NCI-H1930 (cell line): ENCODE measurements around the gene TMEM254.
"Not testable (repeated sequence)": the region's sequence is repeated elsewhere in the genome, so short reads cannot be mapped to it uniquely, and the experiment has no call there.

ENCODE experiments used
- DNase-seq, 2 experiments: peaks; one replicate each; lab custom pipeline; 2025; lab: John Stamatoyannopoulos, UW

Gene TMEM254

GRCh38 chr10:80133206-80133605 lies 54.7 kb downstream of the TMEM254 start:
- no peak for DNase-seq

- not testable (repeated sequence) for DNase-seq
Measured at GRCh38 chr10:80133687-80134086, 55.2 kb downstream of the TMEM254 start.

GRCh38 chr10:80136134-80136571 lies 57.7 kb downstream of the TMEM254 start:
- no peak for DNase-seq

GRCh38 chr10:80137031-80137862 lies 58.8 kb downstream of the TMEM254 start:
- no peak for DNase-seq

GRCh38 chr10:80137920-80138319 lies 59.5 kb downstream of the TMEM254 start:
- no peak for DNase-seq

- no peak for DNase-seq
Measured at GRCh38 chr10:80139265-80139664, 60.8 kb downstream of the TMEM254 start.

GRCh38 chr10:80140251-80140650 lies 61.8 kb downstream of the TMEM254 start:
- no peak for DNase-seq

- DNase-seq: no peak
Measured at GRCh38 chr10:80141696-80142460, 63.4 kb downstream of the TMEM254 start.
